ENCODE data around the gene FAM174B.

The FAM174B gene

DNA sequence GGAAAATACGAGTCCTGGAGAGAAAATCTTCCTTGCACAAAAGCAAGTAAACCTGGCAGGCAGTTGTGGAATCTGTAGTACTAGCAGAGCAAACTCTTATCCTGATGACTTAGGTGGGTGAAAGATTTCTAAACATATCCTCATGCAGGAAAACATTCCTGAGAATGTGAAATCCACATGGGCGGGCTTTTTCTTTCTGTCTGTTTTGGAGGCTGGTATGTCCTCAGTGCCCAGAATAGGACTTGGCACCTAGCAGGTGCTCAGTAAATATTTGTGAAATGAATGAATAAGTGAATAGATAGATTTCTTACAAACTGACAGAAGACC is 53.3 kb downstream of the FAM174B start:
- no peak for DNase-seq

DNA sequence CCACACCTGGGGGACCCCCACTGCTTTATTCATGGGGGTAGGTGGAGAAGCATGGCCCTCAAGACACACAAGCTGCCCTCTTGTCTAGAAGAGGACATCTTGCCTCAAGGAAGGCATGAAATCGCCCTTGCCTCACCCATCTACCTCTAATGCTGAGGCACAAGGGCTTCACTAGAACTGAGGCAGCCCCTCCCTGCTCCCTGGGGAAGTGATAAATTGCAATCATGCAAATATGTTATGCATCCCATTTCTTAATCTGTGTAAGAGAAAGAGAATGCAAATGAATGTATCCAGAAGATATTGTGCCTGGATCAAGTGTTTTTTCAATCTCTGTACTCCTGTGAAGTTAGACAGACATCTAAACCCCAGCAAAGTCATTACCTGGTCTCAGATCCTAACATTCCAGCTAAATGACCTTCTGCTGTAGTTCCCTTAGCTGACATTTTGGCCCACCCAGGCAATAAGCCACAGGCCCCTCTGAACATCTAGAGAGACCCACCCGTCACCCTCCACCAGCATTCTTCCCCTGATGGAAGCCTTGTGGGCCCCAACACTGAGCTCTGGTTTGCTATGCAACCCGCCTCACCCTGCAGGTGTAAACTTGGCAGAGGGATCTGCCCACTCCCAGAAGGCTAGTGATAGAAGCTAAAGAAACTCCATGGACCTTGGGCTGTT is 53.8 kb downstream of the FAM174B start:
- no peak for DNase-seq

DNA sequence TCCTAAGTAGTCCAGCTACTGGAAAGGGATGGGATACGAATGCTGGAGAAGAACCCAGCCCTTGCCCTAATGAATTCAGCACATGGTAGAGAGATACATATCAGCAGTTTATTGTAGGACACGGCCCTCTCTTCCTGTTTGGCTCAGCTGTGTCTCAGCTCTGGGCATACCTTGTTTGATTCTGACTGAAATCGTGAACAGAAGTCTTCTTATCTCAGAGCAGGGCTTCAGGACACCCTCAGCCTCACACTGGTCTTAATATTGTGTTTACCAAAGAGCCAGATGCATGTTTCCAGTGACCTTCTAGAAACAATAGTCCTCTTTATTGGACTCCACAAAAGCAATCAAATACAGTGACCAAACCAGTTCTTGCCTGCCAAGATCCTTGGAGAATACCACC is 54.7 kb downstream of the FAM174B start:
- peak in 8 of 56 donors; percentile 6 to 35 (median 14) for DNase-seq

DNA sequence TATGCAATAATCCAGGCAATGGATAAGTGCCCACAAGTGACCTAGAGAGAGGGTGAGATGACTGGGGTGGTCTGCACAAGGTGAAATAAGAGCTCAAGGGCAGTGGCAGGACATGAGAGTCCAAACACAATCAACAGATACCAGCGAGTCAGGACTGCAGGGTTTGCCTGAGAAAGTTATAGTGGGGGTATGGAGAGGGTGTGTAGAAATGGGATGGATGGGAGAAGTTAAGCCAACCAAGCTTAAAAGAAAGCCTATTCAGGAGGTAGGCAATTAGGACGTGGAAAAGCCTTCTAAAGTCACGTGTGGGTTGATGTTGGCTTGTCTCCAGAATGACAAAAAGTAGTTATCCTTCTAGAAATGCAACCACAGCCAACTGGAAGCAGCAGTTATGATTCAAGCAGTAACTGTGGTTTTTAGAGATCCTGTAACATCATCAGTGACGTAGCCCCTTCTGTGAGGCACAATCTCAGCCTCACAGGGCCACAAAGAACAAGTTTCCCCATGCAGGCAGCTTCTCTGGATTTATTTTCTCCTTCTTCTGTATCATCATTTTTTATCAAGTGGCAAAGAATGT is 56.1 kb downstream of the FAM174B start:
- no peak for DNase-seq

DNA sequence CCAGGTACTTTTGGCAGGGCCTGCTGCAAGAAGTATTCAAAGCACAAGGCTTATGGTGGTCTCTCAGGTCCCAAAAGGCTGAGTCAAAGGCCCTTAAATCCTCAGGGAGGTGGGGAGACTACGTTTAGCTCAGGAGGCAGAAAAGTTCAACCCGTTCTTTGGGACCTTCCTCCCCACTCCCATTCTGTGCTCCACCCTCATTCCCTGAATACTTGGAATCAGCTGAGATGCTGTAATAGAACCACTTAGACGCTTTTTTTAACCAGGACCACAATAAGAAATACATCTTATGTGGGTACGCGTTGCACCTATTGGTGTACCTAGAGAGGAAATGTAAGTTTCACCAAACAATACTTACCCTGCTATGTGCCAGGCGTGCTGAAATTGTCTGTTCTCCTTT is 58.0 kb downstream of the FAM174B start:
- DNase-seq, result no peak

DNA sequence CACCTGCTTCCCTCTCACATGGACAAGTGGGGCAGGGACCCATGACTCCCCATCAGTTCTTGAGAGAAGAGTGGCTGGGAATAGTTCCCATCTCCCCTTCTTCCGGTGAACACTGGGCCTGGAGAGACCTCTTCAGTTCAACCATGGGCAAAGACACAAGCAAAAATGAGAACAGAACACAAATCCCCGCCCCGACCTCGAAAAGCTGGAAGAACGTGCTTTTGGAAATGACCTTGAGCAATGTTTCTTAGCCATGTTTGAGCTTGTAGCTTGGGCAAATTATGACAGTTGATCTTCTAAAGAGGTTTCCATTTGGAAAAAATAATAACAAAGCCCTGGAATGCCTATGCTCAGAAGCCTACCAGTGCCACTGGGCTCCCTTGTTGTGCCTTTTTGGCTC is 59.0 kb downstream of the FAM174B start:
- no peak for DNase-seq

DNA sequence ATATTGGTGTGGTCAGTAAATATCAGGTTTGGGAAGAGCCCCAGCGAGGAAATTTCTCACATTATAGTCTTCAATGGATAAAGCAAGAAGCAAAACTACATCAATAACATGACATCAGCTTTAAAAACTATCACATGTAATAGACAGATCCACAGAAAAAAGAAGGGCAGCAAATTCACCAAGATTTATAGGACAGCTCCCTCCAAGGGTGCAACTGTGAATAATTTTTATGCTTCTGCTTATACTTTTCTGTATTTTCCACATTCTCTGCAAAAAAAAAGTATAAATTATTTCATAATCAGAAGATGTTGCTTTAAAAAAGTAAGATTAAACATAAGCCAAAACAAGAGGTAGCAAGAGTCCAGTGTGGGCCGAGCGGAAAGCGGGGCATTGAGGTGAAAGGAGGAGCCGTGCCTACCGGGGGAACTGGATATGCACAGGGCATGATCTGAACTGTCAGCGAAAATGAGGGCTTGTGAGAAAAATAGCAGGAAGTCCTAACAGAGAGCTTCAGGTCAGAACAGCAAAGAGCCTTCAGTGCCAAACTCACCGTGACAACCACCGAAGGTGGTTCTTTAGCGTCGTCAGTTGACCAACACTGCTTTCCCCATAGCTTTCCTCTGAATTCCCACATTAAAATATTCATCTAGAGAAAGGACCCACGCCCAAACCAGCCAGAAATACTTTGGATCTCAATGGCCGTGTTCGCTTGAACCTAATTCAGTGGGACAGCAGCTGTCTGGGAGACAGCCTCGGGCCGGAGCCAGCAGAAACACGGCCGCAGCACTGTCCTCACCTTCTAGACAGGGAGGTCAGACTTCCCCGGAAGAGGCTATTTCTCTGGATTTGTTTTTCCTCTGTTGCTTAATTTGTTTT is 59.8 kb downstream of the FAM174B start:
- DNase-seq, result no peak

DNA sequence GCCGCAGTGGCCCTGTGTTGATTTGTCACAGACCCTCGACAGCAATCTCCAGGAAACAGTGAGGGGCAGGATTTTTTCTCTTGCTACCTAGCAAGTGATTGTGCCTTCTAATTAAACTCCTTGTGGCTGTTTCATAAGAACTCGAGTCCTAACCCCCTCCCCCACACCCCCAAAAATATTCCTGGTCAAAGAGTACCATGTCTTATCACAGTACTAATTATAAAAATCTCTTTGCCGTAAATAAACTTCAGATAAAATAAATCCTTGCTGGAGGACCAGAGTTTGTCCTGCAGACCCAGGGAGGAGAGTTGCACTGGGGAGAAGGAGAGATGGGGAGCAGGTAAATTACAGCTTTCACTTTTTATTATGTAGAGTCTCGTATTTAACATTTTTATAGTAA is 64.3 kb downstream of the FAM174B start:
- DNase-seq, result no peak

DNA sequence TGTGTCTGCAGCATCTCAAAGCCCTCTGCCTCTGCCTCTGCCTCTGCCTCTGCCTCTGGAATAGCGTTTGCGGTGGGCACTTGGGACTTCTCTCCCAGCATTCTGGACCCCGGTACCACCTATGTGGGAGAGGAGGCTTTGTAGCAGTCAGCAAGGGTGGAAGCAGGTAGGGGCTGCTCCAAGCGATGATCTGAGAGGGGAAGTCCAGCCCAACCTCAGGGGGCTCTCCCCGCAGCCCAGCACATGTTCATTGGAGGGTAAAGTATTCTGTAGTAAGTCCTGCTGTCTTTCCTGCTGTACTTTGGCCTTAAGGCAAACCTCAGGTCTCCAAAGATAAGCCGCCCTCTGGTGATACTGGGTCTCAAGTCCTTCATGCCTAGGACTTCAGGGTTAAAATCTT is 68.6 kb downstream of the FAM174B start:
- DNase-seq, result no peak

DNA sequence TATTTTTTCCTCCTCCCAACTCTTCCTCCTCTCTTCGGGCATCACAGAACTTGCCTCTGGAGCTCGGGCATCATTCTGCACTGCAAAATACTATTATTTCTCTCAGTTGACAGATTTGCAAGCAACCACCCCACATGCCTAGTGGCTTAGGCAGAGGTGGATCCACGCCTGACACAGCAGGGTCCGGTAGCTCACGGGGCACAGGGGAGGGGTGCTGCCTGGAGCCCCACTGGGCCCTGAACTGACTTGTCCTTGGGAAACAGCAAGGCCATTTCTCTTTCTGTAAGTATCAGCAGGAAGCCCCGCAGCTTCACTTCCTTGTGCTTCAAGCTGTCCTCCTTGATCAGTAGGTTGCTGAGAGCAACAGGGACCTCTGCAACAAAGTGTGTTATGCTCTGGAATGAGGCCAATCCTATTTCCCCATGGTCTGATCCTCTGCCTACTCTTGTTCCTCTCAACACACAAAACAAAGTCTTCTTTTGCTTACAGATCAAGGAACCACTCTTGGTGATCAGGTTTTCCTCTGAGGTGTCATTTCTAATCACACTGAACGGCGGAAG is 69.1 kb downstream of the FAM174B start:
- DNase-seq, result no peak

DNA sequence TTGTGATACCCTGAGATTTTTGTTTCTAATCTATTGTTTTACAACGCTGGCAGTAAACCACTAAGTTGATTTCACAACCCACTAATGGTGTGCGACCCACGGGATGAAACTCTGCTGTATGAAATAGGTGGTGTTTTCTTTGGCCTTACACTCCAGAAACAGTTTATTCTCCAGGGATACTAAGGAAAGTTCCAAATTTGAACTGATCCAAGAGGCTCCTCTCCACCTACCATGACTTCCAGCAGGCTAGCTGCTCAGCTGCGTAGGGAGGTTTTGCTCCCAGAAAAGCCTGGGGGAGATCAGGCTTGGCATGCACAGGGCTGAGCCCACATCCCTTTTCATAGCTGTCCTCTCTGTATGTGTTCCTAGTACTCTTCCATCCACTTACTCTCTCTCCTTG is 71.5 kb downstream of the FAM174B start:
- DNase-seq, result no peak

DNA sequence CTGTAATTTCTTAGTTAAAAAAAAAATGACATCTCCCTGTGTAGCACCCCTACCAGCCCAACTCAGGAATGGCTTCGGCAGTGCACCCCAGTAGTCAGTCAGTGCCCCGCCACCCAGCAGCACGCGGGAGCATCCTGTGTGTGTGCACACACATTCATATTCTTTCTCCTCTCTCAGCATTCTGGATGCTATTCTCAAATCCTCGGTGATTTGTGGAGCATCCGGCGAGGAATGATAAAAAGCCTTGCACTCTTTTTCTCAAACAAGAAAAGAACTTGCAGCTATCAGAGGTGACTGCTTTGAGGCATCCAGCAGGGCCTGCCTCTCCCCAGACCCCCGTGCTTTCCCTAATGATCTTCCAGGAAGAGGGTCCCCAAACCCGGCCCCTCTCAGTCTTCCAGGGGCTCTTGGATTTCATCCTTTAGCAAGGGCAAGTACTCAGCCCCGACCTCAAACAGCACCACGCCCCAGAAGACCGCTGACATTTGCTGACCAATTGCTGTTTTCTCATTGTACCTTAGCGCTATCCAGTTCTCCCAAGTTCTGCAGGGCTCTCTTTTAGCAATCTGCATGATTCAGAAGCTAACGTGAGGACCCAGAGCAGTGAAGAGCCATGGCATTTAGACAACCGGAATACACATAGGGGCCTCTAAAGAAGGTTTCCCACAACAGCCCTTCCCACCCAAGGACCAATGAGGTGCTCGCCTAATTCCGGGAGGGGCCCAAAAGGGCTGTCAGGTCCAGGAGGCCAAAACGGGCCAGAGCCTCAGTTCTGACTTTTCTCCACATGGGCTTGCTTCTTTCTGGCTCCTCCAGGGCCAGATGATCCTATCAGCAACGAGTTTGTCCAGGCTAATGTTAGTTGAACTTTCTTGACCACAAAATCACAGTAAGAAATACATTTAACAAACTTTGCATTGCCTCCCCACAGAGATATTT is 72.2 kb downstream of the FAM174B start:
- no peak for DNase-seq

DNA sequence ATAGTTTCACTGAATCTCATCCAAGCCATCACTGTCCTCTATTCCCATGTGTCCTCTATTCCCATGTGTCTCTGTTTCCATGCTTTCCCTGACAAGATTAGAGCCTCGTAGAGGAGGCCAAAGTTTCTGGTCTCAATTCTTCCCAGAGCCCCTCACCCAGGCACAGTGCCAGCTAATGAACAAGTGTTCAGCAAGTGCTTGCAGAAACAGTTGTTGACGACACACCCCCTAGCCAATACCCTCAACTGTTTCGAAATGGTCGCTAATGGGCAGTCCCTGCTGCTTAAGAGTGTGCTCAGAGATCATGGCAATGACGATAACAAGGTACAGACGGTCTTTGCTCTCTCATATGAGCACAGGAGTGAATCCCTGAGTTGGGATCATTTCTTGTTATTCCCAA is 73.4 kb downstream of the FAM174B start:
- DNase-seq, result no peak

DNA sequence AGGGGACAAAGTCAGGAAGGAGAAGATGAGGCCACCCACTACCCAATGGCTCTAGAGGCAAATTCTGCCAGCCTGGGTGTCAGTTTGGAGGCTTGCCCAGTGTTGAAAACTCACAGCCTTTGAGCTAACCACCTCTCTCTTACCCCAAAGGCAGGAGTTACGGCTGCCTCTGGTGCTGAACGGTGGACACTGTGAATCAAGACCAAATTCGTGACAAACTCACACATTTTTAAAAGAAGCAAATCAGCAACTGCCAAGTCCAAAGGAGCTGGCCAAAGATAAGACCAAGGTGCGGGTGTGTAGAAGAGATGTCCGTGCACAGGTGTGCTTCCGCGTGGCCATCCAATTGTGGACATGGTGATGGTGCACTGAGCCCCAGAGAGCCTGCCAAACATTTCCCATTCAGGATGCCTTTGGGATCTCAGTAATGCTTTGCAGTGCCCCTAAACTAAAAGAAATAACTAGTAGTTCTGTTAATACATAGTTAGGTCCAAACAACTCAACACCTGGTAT is 74.6 kb downstream of the FAM174B start:
- no peak for DNase-seq

DNA sequence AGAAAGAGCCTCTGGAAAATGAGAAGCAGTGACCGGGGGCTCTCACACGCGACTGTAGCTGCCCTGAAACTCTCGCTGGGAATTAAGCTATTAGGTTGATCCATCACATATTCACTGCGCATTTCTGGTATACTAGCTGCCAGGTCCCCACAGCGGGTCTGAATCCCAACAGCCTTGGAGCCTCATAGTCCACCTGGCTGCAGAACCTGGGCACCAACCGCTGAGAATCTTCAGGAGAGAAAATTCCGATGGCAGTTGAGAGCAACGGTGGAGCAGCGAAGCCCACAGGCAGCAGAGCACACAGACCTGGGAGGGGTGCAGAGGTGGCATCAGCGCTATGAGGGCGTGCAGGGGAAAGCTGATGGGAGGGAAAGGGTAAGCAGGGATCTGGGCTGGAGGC is 75.1 kb downstream of the FAM174B start:
- DNase-seq, result no peak

DNA sequence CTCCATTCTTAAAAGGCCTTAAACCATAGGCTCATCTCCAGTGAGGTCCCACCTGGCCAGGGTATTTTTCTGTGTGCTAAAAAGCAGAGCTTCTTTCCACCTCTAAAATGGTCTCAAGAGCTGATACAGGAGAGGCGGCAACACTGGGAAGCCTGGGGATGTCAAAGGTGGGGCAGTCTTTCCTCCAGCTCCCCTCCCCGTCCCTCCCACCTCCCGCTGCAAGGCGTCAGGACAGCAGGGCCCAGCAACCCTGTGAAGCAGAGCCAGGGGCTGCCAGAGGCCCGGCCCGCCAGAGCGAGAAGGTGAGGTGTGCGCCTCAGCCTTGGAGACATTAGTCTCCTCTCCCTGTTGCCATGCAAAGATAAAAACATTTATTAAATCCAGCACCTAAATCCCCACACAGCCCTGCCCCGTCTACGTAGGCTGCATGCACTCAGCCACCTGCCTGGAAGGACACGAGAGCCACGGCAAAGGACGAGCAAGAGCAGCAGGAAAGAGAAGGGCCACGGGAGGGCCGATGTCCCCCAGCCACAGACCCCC is 75.6 kb downstream of the FAM174B start:
- DNase-seq, result no peak

DNA sequence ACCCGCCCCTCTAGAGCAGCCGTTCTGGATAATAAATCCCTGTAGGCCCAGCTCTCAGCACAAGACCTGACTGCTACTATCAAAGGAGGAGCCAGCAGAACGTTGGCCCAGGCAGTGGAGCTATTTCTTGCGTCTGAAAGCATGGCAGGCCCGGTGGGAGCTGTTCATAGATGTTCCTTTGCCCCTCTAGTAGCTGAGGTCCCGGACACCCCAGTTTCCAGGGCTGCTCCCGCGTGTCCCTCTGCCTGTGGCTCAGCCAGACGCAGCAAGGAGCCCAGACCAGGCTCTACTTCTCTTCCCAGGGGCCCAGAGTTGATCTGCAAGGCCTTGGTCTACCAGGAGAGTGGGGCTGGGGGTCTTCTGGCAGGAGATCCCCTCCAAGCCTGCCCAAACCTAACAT is 76.1 kb downstream of the FAM174B start:
- no peak for DNase-seq

DNA sequence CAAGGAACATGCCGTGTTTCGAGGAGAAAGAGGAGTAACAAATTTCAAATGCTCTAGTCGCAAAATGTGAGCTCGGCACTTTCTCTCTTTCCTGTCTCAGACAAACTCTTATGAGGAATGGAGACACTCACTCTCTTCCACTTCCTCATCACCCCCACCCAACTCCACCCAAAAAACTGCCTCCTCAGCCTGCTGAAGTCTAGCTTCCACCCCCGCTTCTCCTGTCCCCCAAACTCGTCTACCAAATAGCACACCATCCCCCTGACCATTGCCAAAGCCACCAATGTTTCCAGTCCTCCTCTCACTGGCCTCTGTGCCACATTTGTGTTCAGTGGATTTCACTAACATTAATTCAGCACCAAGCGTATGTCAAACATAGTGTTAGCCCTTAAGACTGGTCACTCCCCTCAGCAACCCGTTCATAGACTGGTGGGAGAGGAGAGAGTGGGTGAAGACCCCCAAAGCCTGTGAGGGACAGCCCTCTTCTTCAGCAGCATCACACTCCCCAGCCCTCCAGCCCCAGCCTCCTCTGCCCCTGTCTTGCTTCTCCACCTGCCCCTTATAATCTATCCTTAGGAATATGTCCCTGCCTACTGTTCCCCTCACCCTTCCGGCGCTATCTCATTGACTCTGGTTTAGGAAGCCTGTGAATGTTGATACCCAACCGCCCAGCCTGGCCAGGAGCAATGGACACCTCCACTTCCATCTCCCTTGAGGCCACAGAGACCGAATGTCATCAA is 77.3 kb downstream of the FAM174B start:
- DNase-seq, result no peak

DNA sequence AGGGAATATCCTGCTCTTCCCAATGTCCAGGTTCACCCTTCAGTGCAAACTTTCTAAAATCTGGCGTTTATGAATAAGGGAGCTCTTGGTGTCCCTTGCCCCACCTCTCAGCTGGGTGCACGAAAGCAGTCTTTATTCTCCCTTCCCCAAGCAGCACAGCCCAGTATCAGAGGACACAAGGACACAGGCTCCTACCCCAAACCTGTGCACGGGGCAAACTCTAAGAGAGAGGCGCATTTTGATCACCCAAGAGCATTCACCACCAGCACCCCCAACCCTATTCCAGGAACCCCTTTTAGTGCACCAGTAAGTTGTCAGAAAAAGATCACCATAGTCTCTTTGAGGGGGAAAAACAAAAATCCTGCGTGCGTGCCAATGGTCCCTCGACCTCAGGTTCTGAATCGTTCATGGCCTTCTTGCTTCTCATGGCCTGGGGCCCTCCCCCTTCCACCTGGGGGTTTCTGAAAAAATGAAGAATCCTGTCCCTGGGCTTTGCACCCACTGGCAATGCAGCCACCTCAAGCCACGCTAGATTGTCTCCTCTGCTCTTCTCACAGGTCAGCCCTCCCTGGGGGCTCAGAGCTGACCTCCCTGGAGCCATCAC is 78.9 kb downstream of the FAM174B start:
- no peak for DNase-seq

DNA sequence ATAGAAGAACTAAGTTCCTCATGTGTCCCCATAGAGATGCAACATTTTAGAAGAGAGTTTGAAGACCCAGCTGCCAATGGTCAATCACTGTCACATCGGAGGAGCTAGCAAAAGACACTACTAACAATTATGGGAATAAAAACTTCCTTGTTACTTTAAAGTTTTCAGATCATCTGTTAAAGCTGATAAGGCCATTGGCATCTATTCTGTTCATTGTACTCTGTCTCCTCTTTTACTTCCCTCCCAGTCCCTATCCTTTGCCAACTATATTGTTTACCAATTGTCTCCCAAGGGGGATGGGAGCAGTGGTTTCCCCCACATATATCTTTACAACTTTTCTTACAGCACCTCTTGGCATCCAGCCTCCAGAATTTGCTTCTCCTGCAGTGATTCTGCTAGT is 81.0 kb downstream of the FAM174B start:
- no peak for DNase-seq

Data from amygdala (tissue), 56 donors.